ENCODE measurements around the gene SDCBP2.

Gene SDCBP2

DNA sequence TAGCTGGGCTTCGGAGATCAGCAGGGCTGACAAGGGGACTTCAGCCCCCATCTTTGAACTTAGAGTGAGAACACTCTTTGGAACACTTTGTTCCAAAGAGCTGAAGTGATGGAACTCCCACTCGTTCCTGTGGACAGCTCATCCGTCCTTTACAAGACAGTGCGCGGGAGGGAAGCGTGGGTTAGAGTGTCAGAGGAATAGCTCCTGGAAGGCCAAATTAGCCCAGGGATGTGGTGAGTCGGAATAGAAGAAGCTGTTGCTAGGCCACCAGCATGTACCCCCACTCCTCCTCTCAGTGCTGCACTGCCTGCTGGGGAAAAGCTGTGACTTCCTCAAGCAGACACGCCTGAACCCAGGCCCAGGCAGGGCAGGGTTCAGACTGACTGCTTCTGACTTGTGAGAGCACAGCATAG, 1.7 kb downstream of the SDCBP2 start:
- no peak overlapping the region for H3K4me2 ChIP-seq
- no peak overlapping the region for H3K9ac ChIP-seq
- peaks cover 20% of the 10 kb centered on the region for H3K4me1 ChIP-seq (ENCODE audit: low read depth, poor library complexity, severe bottlenecking)
- peaks cover 31% of the 10 kb centered on the region for H3K79me2 ChIP-seq (ENCODE audit: insufficient read depth, low read depth)
- TF ChIP-seq, protein P1, sequence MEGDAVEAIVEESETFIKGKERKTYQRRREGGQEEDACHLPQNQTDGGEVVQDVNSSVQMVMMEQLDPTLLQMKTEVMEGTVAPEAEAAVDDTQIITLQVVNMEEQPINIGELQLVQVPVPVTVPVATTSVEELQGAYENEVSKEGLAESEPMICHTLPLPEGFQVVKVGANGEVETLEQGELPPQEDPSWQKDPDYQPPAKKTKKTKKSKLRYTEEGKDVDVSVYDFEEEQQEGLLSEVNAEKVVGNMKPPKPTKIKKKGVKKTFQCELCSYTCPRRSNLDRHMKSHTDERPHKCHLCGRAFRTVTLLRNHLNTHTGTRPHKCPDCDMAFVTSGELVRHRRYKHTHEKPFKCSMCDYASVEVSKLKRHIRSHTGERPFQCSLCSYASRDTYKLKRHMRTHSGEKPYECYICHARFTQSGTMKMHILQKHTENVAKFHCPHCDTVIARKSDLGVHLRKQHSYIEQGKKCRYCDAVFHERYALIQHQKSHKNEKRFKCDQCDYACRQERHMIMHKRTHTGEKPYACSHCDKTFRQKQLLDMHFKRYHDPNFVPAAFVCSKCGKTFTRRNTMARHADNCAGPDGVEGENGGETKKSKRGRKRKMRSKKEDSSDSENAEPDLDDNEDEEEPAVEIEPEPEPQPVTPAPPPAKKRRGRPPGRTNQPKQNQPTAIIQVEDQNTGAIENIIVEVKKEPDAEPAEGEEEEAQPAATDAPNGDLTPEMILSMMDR (conservative IDR thresholded peaks at IDR 0.05; ENCODE audit: low read depth, low read length), result no peak
- H3K4me3 ChIP-seq (IDR thresholded peaks at IDR 0.05; ENCODE audit: insufficient read depth, low read depth, low read length), result no peak overlapping the region
- H4K20me1 ChIP-seq (ENCODE audit: insufficient read depth), result no peaks in the 10 kb centered on the region
- H3K27ac ChIP-seq, result no peak overlapping the region
- no peaks in the 10 kb centered on the region for H3K27me3 ChIP-seq (ENCODE audit: insufficient read depth, low read depth)
- H3K36me3 ChIP-seq (ENCODE audit: insufficient read depth), result no peaks in the 10 kb centered on the region
- no peak overlapping the region for H2AFZ ChIP-seq (ENCODE audit: low read depth)

- peak overlapping the region; percentile 80 for H3K4me2 ChIP-seq
- no peaks in the 10 kb centered on the region for H3K36me3 ChIP-seq (ENCODE audit: insufficient read depth)
- H3K4me1 ChIP-seq (ENCODE audit: low read depth, poor library complexity, severe bottlenecking), result peaks cover 19% of the 10 kb centered on the region
- no peaks in the 10 kb centered on the region for H3K27me3 ChIP-seq (ENCODE audit: insufficient read depth, low read depth)
- H3K79me2 ChIP-seq (ENCODE audit: insufficient read depth, low read depth), result peaks cover 31% of the 10 kb centered on the region
- H3K27ac ChIP-seq, result peak overlapping the region; percentile 98
- no peaks in the 10 kb centered on the region for H4K20me1 ChIP-seq (ENCODE audit: insufficient read depth)
- H2AFZ ChIP-seq (ENCODE audit: low read depth), result peak overlapping the region; percentile 92
- peak overlapping the region; percentile 100 for H3K9ac ChIP-seq
- H3K4me3 ChIP-seq (IDR thresholded peaks at IDR 0.05; ENCODE audit: insufficient read depth, low read depth, low read length), result no peak overlapping the region
- TF ChIP-seq, protein P1 (conservative IDR thresholded peaks at IDR 0.05; ENCODE audit: low read depth, low read length), result no peak
Measured at GRCh38 chr20:1326031-1326930, 2.7 kb downstream of the SDCBP2 start.

DNA sequence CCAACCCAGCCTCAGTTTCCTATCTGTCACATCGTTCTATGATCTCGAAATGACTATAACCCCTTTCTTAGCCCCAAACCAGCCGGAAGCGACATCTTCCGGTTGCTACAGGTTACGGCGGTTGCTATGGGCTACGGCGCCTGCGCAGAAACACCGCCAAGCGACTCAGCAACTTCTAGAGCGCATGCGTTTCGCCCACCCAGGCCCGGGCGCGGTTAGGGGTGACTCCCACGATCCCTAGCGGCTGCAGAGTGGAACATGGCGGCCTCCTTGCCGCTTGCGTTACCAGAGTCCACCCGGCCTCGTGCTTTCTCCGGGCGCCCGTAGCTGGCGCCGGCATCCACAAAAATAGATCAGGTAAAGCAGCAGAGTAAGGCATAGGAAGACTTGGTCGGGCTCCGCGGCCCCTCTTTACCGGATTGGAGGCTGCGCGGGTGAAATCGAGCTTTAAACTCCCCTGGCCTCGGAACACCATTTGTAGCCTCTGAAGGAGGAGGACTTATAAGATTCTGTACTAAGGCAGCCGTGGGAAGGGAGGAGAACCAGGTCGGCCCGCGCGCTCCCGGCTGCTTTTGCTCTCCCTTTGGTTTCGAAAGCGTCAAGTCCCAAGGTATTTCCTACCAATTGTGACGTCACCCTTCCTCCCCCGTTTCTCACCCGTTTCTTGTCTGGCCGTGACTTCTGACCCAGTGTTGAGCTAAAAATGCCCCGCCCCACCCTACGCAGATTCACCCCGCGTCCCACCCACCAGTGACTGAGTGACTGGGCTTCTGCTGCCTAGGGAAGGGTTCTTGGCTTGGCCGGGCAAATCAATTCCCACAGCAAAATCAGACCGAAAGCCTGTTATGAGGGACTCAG, 3.5 kb downstream of the SDCBP2 start:
- Histone ChIP-seq H3K36me3 (ENCODE audit: insufficient read depth) (no peaks in the 10 kb centered on the region), H3K4me1 (ENCODE audit: low read depth, poor library complexity, severe bottlenecking) (peaks cover 19% of the 10 kb centered on the region), H3K4me2 (peak overlapping the region; percentile 80), H3K79me2 (ENCODE audit: insufficient read depth, low read depth) (peaks cover 30% of the 10 kb centered on the region), H3K4me3 (IDR thresholded peaks at IDR 0.05; ENCODE audit: insufficient read depth, low read depth, low read length) (no peak overlapping the region), H4K20me1 (ENCODE audit: insufficient read depth) (no peaks in the 10 kb centered on the region), H3K27me3 (ENCODE audit: insufficient read depth, low read depth) (no peaks in the 10 kb centered on the region), H3K27ac (peak overlapping the region; percentile 98), H2AFZ (ENCODE audit: low read depth) (peak overlapping the region; percentile 92), H3K9ac (peak overlapping the region; percentile 100)
- TF ChIP-seq, protein P1 (conservative IDR thresholded peaks at IDR 0.05; ENCODE audit: low read depth, low read length), result 0 out of 2 replicates have a peak, but pooled peaks have one; percentile 24

- H4K20me1 ChIP-seq (ENCODE audit: insufficient read depth), result no peaks in the 10 kb centered on the region
- TF ChIP-seq, protein P1 (conservative IDR thresholded peaks at IDR 0.05; ENCODE audit: low read depth, low read length), result no peak
- no peaks in the 10 kb centered on the region for H3K36me3 ChIP-seq (ENCODE audit: insufficient read depth)
- H3K4me2 ChIP-seq, result peak overlapping the region; percentile 80
- peak overlapping the region; percentile 100; the same call in 1 of the 2 replicates for H3K9ac ChIP-seq
- no peak overlapping the region for H3K4me3 ChIP-seq (IDR thresholded peaks at IDR 0.05; ENCODE audit: insufficient read depth, low read depth, low read length)
- H3K27ac ChIP-seq, result peak overlapping the region; percentile 98
- H3K27me3 ChIP-seq (ENCODE audit: insufficient read depth, low read depth), result no peaks in the 10 kb centered on the region
- peak overlapping the region; percentile 92 for H2AFZ ChIP-seq (ENCODE audit: low read depth)
- peaks cover 19% of the 10 kb centered on the region for H3K4me1 ChIP-seq (ENCODE audit: low read depth, poor library complexity, severe bottlenecking)
- peaks cover 27% of the 10 kb centered on the region for H3K79me2 ChIP-seq (ENCODE audit: insufficient read depth, low read depth)
Measured at GRCh38 chr20:1324598-1325172, 4.3 kb downstream of the SDCBP2 start.
